UCSD-AML1 (cell line): Measurements from ENCODE around the gene SLC8B1.

ENCODE experiments used
- DNase-seq: peaks from one replicate; lab custom pipeline; 2025; ENCODE audit not compliant: unreplicated experiment; lab: John Stamatoyannopoulos, UW

SLC8B1 gene

DNA sequence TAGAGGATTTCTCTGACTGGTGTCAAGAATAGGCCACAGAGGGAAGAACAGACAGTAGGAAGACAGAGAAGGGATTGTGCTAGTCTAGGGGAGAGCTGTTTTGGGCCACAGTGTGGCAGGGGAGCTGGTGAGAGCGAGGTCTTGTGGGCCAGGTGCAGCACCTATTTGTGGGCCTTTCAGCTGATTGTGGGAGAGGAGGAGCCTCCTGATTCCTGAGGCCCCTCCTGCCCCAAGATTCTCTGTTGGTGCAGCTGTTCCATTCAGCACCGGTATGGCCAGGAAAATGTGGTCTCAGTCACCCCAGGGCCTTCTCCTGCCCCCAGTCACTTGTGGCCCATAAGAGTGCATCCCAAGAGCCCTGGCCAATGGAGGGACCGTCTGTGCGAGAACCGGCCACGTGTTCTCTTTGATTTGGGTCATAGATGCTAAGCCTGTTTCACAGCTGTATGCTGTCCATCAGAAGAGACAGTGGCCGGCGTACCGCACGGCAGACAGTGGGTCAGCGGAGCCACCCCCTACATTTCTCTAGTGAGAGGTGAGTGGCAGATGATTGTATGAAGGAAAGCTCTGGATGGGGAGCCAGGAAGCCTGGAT is 86.0 kb downstream of the SLC8B1 start:
- no peak for DNase-seq
